Activated T-helper 1 cell treated with anti-CD3 and anti-CD28 coated beads, Interleukin-2, amount 50 U/mL, for 16 hours (primary cell): ENCODE results near the gene CTNNA3.

ENCODE experiments used
- DNase-seq, 2 donors: peaks; one replicate each; pipeline ENCODE4 v3.0.0-alpha.2; 2020; ENCODE audit warnings: low read depth in 1 of 2, low spot score in 1 of 2

The CTNNA3 gene

DNA sequence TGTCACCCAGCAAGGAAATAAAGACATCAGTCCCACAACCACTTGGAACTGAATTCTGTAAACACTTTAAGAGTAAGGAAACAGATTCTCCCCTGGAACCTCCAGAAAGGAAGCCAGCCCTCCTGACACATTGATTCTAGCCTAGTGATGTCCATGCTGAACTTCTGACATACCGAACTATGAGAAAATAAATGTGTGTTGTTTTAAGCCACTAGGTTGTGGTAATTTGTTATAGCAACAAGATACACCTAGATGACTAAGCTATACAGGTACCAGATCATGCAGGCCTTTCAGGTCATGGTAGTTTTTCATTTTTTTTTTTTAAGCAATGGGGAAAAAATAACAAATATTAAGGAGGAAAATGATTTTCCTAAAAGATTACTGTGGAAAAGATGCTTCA lies 807.8 kb downstream of the CTNNA3 start:
- no peak for DNase-seq

DNA sequence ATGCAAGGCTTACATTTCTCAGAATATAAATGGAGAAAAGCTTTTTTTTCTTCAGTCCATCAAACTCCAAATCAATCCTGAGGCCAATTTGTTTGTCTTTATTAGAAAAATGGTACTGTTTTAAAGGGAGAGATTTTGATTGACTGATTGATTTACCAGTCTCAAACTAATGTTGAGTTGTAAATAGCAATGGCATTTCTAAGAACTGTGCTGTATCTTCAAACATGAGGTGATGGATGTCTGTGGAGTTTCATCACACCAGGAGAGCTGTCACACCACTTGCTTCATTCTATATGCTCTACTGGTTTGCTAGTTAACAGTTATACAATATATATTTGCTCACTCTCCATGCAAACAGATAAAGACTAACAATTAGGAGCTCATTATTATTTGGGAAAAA lies 809.1 kb downstream of the CTNNA3 start:
- no peak for DNase-seq

GRCh38 chr10:66882271-66882670 lies 813.7 kb downstream of the CTNNA3 start:
- no peak for DNase-seq

DNA sequence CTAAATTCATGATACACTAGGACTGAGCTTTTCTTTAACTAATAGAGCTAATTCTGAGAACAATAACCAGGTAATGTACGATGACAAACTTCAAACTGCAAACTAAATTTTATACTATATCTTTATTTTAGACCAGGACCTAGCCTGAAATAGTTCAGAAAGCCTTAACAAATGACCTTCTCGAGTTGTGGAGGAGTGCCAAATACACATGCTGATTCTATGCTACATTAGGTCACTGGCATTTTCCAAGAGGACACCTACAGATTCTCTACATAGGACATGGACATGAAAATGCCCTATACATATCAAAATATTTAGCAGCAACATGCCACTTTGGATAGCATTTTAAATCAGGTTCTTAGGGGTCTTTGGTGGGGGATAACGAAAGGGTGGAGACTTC lies 814.2 kb downstream of the CTNNA3 start:
- no peak for DNase-seq

- DNase-seq = no peak
Measured at GRCh38 chr10:66880826-66881225, 815.2 kb downstream of the CTNNA3 start.

- no peak for DNase-seq
Measured at GRCh38 chr10:66880292-66880691, 815.7 kb downstream of the CTNNA3 start.

DNA sequence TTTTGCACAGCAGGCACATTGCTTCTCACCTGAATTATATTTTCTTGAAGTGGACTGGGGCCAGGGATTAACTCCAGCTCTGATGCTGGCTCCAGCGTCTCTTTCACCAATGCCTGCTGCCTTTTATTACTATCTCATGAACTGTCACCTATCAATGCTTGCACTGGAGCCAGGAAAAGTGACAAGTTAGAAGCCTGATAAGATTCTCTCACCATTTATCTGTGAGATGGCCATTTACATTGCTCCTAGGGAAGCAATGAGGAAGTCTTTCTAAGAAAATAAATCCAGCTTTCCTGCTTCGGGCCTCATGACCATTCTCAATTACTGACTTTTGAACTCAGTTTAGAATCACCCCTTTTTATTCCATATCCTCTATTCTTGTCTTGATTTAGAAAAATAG lies 818.6 kb downstream of the CTNNA3 start:
- no peak for DNase-seq

- DNase-seq = no peak
Measured at GRCh38 chr10:66869635-66870034, 826.4 kb downstream of the CTNNA3 start.

- no peak for DNase-seq
Measured at GRCh38 chr10:66862687-66863258, 833.2 kb downstream of the CTNNA3 start.

- DNase-seq = no peak
Measured at GRCh38 chr10:66860376-66860945, 835.5 kb downstream of the CTNNA3 start.

- DNase-seq = no peak
Measured at GRCh38 chr10:66852811-66853210, 843.2 kb downstream of the CTNNA3 start.

DNA sequence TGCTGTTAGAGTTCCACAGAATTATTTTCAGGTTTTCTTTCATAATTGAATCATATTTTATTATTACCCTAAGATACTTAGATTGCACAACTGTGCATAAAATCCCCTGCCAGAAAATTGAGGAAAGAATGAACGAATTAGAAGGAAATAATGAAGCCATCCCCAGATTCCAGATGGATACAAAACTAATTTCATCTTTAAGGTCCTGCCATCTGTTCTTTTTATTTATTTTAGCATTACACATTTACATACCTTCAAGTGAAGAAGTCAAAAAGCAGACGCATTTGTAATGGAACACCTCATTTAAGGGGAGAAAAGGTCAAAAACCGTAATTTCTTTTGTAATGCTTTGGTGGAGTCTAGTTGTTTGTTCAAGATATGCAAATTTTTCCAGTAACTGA lies 847.1 kb downstream of the CTNNA3 start:
- DNase-seq = no peak

- no peak for DNase-seq
Measured at GRCh38 chr10:66844176-66844942, 851.6 kb downstream of the CTNNA3 start.

DNA sequence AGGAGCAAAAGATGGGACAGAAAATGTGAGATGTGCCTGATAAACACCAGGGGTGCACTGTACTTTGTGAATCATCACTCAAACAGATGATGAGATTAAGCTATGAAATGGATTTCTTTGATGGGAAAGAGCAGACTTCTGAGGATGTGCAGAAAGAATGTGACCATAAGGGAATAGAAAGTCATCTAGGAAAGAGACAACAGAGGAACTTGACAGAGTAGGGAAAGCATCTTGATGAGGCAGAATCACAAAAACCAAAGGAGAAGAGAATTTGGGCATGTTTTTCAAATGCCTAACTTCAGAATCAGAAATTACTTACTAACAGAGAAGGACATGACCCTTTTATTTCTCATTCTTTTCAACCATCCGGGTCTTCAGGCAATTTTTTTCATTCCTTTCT lies 852.6 kb downstream of the CTNNA3 start:
- DNase-seq = no peak

DNA sequence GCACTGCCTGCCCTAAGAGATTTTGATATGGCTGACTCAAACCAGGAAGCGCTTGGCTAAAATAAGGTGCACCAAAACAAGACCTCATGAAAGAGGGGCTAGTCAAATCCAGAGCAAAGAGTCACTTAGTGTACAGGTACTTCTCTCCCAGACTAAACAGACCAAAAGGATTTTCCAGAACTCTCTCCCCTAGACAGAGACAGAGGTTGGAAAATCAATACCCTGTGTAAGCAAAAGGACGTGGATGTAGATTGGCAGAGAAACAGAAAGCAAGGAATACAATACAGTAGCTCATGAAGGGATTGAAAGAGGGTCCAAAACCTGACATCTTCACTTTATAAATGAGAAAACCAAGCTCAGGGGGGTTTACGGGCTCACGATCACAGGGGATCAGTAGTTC lies 853.1 kb downstream of the CTNNA3 start:
- no peak for DNase-seq

DNA sequence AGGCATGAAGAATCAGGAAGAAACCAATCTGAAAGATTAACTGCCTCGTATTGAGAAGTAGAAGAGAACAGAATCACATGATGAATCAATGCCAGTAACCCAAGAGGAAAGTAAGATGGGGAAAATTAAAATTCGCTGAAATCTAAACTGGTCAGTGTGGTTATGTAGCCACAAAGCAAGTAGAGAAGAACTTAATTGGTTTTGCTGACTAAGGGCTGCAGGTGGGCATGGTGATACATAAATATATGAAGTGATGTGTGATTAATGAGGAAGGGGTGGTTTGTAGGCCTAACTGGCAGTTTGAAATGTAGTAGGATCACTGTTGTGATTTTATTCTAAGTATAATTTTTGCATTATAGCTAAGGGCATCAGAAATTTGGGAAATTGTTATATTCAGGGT lies 853.6 kb downstream of the CTNNA3 start:
- no peak for DNase-seq

GRCh38 chr10:66838656-66839055 lies 857.3 kb downstream of the CTNNA3 start:
- no peak for DNase-seq

GRCh38 chr10:66837990-66838389 lies 858.0 kb downstream of the CTNNA3 start:
- no peak for DNase-seq

GRCh38 chr10:66837335-66837734 lies 858.7 kb downstream of the CTNNA3 start:
- no peak for DNase-seq

- DNase-seq = no peak
Measured at GRCh38 chr10:66836771-66837170, 859.2 kb downstream of the CTNNA3 start.

- DNase-seq = no peak
Measured at GRCh38 chr10:66836057-66836456, 859.9 kb downstream of the CTNNA3 start.

- DNase-seq = no peak
Measured at GRCh38 chr10:66835400-66835799, 860.6 kb downstream of the CTNNA3 start.

DNA sequence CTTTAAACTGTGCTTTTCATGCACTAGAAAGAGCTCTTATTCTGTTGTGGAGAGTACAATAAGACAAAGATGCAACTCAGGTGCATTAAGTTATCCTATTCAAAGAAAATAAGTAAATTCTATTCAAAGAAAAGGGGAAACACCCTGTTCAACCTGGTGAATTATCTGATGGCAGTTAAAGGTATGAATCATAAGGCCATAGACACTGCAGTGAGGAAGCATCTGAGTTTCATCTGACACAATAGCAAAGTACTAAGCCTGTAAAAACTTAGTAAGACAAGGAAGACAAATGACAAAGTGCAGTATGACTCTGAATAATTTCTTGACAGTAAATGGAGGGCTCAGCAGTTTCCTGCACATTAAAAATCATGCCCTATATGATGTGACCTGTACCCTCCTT lies 861.2 kb downstream of the CTNNA3 start:
- no peak for DNase-seq
